Loucy (cell line): ENCODE measurements around the gene ATG4B.

Source experiments
- EZH2phosphoT487 ChIP-seq: fragments of 200-600 bp; IDR thresholded peaks from 2 replicates; pipeline ENCODE4 v1.6.1; 2018; ENCODE audit warnings: antibody characterized with exemption, mild to moderate bottlenecking, moderate library complexity, borderline replicate concordance
- TF ChIP-seq, protein P1 (sequence below): fragments of 200-600 bp; sonication (generic); conservative IDR thresholded peaks from 2 replicates; pipeline ENCODE4 v1.5.1; 2014; ENCODE audit warnings: mild to moderate bottlenecking, antibody characterized with exemption, low read length

- TF ChIP-seq, protein P1, sequence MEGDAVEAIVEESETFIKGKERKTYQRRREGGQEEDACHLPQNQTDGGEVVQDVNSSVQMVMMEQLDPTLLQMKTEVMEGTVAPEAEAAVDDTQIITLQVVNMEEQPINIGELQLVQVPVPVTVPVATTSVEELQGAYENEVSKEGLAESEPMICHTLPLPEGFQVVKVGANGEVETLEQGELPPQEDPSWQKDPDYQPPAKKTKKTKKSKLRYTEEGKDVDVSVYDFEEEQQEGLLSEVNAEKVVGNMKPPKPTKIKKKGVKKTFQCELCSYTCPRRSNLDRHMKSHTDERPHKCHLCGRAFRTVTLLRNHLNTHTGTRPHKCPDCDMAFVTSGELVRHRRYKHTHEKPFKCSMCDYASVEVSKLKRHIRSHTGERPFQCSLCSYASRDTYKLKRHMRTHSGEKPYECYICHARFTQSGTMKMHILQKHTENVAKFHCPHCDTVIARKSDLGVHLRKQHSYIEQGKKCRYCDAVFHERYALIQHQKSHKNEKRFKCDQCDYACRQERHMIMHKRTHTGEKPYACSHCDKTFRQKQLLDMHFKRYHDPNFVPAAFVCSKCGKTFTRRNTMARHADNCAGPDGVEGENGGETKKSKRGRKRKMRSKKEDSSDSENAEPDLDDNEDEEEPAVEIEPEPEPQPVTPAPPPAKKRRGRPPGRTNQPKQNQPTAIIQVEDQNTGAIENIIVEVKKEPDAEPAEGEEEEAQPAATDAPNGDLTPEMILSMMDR = no peak
- no peak for TF ChIP-seq EZH2phosphoT487
Measured at GRCh38 chr2:241668839-241669238, 31.3 kb downstream of the ATG4B start.
